ENCODE measurements around the gene FAAP24. TPM values are rescaled to one million over a fixed set of nuclear protein-coding genes. Genes with fewer than 3 reads are reported as not detected.
A peak's percentile ranks its signal among the peaks of the same experiment; 100 is the strongest.

FAAP24 gene
- total RNA-seq (1 to 10 TPM in 1 of 10 donors, under 1 TPM in 9; 0.40 to 1.3 (median 0.58) TPM), polyA plus RNA-seq (1 to 10 TPM in 1 of 2 donors, not detected in 1; 1.3 TPM)
- long read RNA-seq, donor 1, result 0 reads
- long read RNA-seq, donor 2, result 0 reads
- long read RNA-seq, donor 3, result 0 reads

GRCh38 chr19:32971715-32972540 is at the start of gene FAAP24, which contains the start of gene CEP89:
TSS of gene FAAP24 (plus strand) at chr19:32972242. CDS start at chr19:32973197, 955 bp downstream.
TSS of gene CEP89 (minus strand) at chr19:32971958. CDS start at chr19:32971874, 84 bp downstream.
- no peaks in the 10 kb centered on the region for H3K27me3 ChIP-seq
- ATAC-seq, result peak; percentile 99 to 100 (median 99)
- peak within 1 kb of the TSS; percentile 57 to 85 (median 74) for H3K4me3 ChIP-seq
- peak within 1 kb of the TSS in 9 of 10 donors; percentile 42 to 91 (median 61) for H3K27ac ChIP-seq
- no peak for TF ChIP-seq CTCF (IDR thresholded peaks at IDR 0.05)
- H3K36me3 ChIP-seq, result peaks cover 0 to 16% (median 0%) of the 10 kb centered on the region in 9 donors
- WGBS, 2 donors, result 3 to 4% methylated on average over 57 of the region's 57 CpGs
- H3K4me1 ChIP-seq, result peaks cover 0 to 23% (median 14%) of the 10 kb centered on the region in 9 donors
- peak; percentile 96 to 98 for DNase-seq
- H3K9me3 ChIP-seq, result no peaks in the 10 kb centered on the region
- intact Hi-C loops (cut with DNase I), result loop anchor here in 5 of 10 donors (5.0 to 10.0 kb wide), 4 partner anchors 113 to 205 kb away; partner anchors contain the start of gene GPATCH1 (in 3 of the 5)

- ATAC-seq, result no peak
- Histone ChIP-seq H3K36me3 (peaks cover 0 to 91% (median 21%) of the 10 kb centered on the region in 9 donors), H3K4me1 (no peaks in the 10 kb centered on the region), H3K27me3 (no peaks in the 10 kb centered on the region), H3K27ac (no peak overlapping the region), H3K9me3 (peaks cover 0 to 16% (median 8%) of the 10 kb centered on the region in 11 donors), H3K4me3 (no peak overlapping the region)
- intact Hi-C loops (cut with DNase I), result no loop called here
- 96% methylated on average over 6 of the region's 6 CpGs for WGBS, 2 donors
- no peak for TF ChIP-seq CTCF (IDR thresholded peaks at IDR 0.05)
- DNase-seq, result no peak
These were observed 47.8 kb upstream of the FAAP24 start for GRCh38 chr19:32924200-32924599.

GRCh38 chr19:32928806-32929205 is 43.2 kb upstream of the FAAP24 start:
- Histone ChIP-seq H3K4me1 (no peaks in the 10 kb centered on the region), H3K4me3 (no peak overlapping the region), H3K36me3 (peaks cover 0 to 95% (median 41%) of the 10 kb centered on the region in 9 donors), H3K27ac (no peak overlapping the region), H3K27me3 (no peaks in the 10 kb centered on the region), H3K9me3 (peaks cover 0 to 22% (median 8%) of the 10 kb centered on the region in 11 donors)
- intact Hi-C loops (cut with DNase I), result no loop called here
- DNase-seq, result no peak
- TF ChIP-seq CTCF (IDR thresholded peaks at IDR 0.05), result no peak
- ATAC-seq, result no peak
- WGBS, 2 donors, result 96 to 97% methylated on average over 2 of the region's 2 CpGs

GRCh38 chr19:32930567-32930966 is 41.5 kb upstream of the FAAP24 start:
- WGBS, 2 donors, result 96 to 97% methylated on average over 8 of the region's 8 CpGs
- peaks cover 0 to 22% (median 8%) of the 10 kb centered on the region in 11 donors for H3K9me3 ChIP-seq
- H3K27me3 ChIP-seq, result no peaks in the 10 kb centered on the region
- no peak overlapping the region for H3K27ac ChIP-seq
- intact Hi-C loops (cut with DNase I), result no loop called here
- no peak overlapping the region for H3K4me3 ChIP-seq
- no peaks in the 10 kb centered on the region for H3K4me1 ChIP-seq
- no peak for ATAC-seq
- no peak for TF ChIP-seq CTCF (IDR thresholded peaks at IDR 0.05)
- DNase-seq, result no peak
- H3K36me3 ChIP-seq, result peaks cover 0 to 95% (median 41%) of the 10 kb centered on the region in 9 donors
